RWPE1 (cell line): ENCODE measurements around the gene PDE4D.

ENCODE experiments used
- CTCF ChIA-PET: fragments of 350-600 bp; sonication (Branson Sonifier 250); formaldehyde crosslinking; extraction: SDS; loops from one replicate; lab custom pipeline; 2021; lab: Yijun Ruan, JAX
- POLR2A ChIA-PET: fragments of 400-600 bp; formaldehyde crosslinking; extraction: SDS; loops from one replicate; lab custom pipeline; 2020; ENCODE audit warnings: antibody characterized with exemption; ENCODE audit not compliant: low non-redundant PET; lab: Yijun Ruan, JAX
- DNase-seq: peaks from one replicate; pipeline ENCODE4 v3.0.0; 2012; ENCODE audit warnings: low spot score
- H3K27ac ChIP-seq: fragments of 450-650 bp; 2 replicates; pipeline ENCODE4 v1.5.1; 2017
- TF ChIP-seq, protein P1 (sequence below): fragments of 450-650 bp; conservative IDR thresholded peaks from 2 replicates; pipeline ENCODE4 v1.5.1; 2017; ENCODE audit warnings: low read depth, mild to moderate bottlenecking

The PDE4D gene

DNA sequence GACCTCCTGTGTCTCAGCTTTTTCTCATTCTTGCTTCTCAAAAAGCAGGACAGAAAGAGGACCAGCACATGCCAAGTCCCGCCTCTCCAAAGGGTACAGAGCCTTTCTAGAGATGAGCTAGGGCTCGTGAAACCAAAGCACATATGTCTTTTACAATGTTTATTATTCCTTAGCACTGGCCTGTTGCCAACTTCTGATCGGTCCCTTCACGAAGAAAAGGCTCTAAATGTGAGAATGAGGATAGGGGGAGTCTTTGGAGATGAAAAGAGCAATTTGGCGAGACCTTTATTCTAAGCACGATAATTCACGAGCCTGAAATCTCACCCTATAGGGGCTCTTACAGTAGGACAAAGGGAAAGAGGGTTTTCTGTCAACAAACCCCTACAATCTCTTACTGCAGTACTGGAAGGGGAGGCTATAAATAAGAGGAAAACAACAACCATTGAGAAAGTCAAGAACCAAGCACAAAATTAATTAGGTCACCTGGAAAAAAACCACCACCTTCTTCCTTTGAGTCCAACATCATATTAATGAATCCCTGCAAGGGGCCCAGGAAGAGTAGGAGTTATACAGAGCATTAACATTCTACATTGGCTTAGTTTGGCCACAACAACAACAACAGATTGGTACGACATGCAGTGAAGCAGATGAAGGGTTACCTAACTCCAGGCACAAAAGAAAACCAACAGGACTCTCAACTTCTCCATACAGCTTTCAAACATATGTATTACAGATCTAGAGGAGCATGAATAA, 309.5 kb downstream of the PDE4D start:
- ChIA-PET POLR2A (no interaction called here), CTCF (no interaction called here)
- H3K27ac ChIP-seq = no peak overlapping the region
- DNase-seq = no peak
- TF ChIP-seq, protein P1, sequence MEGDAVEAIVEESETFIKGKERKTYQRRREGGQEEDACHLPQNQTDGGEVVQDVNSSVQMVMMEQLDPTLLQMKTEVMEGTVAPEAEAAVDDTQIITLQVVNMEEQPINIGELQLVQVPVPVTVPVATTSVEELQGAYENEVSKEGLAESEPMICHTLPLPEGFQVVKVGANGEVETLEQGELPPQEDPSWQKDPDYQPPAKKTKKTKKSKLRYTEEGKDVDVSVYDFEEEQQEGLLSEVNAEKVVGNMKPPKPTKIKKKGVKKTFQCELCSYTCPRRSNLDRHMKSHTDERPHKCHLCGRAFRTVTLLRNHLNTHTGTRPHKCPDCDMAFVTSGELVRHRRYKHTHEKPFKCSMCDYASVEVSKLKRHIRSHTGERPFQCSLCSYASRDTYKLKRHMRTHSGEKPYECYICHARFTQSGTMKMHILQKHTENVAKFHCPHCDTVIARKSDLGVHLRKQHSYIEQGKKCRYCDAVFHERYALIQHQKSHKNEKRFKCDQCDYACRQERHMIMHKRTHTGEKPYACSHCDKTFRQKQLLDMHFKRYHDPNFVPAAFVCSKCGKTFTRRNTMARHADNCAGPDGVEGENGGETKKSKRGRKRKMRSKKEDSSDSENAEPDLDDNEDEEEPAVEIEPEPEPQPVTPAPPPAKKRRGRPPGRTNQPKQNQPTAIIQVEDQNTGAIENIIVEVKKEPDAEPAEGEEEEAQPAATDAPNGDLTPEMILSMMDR = no peak

GRCh38 chr5:59583151-59583809, 310.2 kb downstream of the PDE4D start:
- no peak overlapping the region for H3K27ac ChIP-seq
- TF ChIP-seq, protein P1 = no peak
- CTCF ChIA-PET = interaction anchor here (0.6 kb wide), 1 partner anchor 211 kb away, joined by 3 read pairs; no protein-coding TSS in a partner anchor
- POLR2A ChIA-PET = no interaction called here
- DNase-seq = no peak

- no peak for DNase-seq
- H3K27ac ChIP-seq = no peak overlapping the region
- POLR2A ChIA-PET = no interaction called here
- CTCF ChIA-PET = interaction anchor here (0.6 kb wide), 2 partner anchors 211 to 954 kb away, joined by 3 read pairs; no protein-coding TSS in a partner anchor
- TF ChIP-seq, protein P1 = no peak
Observed at GRCh38 chr5:59582746-59583145, 310.8 kb downstream of the PDE4D start.

DNA sequence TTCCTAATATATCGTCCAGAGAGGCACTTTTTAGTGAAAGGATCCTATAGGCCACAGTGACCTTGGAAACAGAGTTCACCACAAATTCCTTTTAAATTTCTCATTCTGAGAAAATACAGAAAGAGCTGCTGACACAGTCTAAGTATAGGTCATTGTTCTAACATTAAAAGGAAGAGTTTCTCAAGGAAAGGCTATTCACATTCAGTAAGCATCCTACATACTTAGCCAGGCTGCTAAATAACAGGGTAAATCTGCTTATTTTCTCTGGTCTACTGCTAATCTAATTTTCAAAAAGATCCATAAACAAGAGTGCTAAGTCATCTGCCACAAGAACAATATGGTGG, 313.7 kb downstream of the PDE4D start:
- ChIA-PET CTCF (no interaction called here), POLR2A (no interaction called here)
- no peak for DNase-seq
- TF ChIP-seq, protein P1 = no peak
- no peak overlapping the region for H3K27ac ChIP-seq

GRCh38 chr5:59579101-59579823, 314.3 kb downstream of the PDE4D start:
- ChIA-PET POLR2A (no interaction called here), CTCF (no interaction called here)
- no peak overlapping the region for H3K27ac ChIP-seq
- TF ChIP-seq, protein P1 = no peak
- no peak for DNase-seq

- no peak overlapping the region for H3K27ac ChIP-seq
- DNase-seq = no peak
- CTCF ChIA-PET = no interaction called here
- POLR2A ChIA-PET = no interaction called here
- TF ChIP-seq, protein P1 = no peak
Observed at GRCh38 chr5:59577485-59577884, 316.0 kb downstream of the PDE4D start.
